Neuronal stem cell (in vitro differentiated cells): ENCODE data around the gene SCARF2.
"Not testable (repeated sequence)": the region's sequence is repeated elsewhere in the genome, so short reads cannot be mapped to it uniquely, and the experiment has no call there.

Experiments
- DNase-seq: peaks from one replicate; pipeline ENCODE4 v3.0.0-alpha.2; 2013; ENCODE audit warnings: low spot score
- H2AFZ ChIP-seq: one replicate; pipeline ENCODE4 v1.6.1; 2013; ENCODE audit warnings: mild to moderate bottlenecking, low read length, inconsistent platforms
- H2AK5ac ChIP-seq: 2 replicates; pipeline ENCODE4 v1.6.1; 2013; ENCODE audit warnings: low read depth, mild to moderate bottlenecking, inconsistent platforms, low read length, moderate library complexity, mixed read lengths
- H2BK120ac ChIP-seq: 2 replicates; pipeline ENCODE4 v1.6.1; 2013; ENCODE audit warnings: low read depth, mild to moderate bottlenecking, inconsistent platforms, low read length, moderate library complexity, mixed read lengths
- H2BK12ac ChIP-seq: one replicate; pipeline ENCODE4 v1.6.1; 2013; ENCODE audit warnings: low read length, inconsistent platforms
- H2BK15ac ChIP-seq: 2 replicates; pipeline ENCODE4 v1.6.1; 2013; ENCODE audit warnings: mild to moderate bottlenecking, low read length, inconsistent platforms, mixed read lengths
- H2BK5ac ChIP-seq: one replicate; pipeline ENCODE4 v1.6.1; 2013; ENCODE audit warnings: inconsistent platforms, mild to moderate bottlenecking, low read length, moderate library complexity
- H3K14ac ChIP-seq: one replicate; pipeline ENCODE4 v1.6.1; 2013; ENCODE audit warnings: low read length, inconsistent platforms
- H3K18ac ChIP-seq: 2 replicates; pipeline ENCODE4 v1.6.1; 2013; ENCODE audit warnings: low read length, inconsistent platforms
- H3K23ac ChIP-seq: 2 replicates; pipeline ENCODE4 v1.6.1; 2013; ENCODE audit warnings: low read depth, mild to moderate bottlenecking, mixed read lengths, low read length, inconsistent platforms; ENCODE audit not compliant: poor library complexity
- H3K27ac ChIP-seq: replicated peaks from 3 replicates; pipeline ENCODE4 v1.5.1; 2013; ENCODE audit warnings: low read length, inconsistent platforms
- H3K27me3 ChIP-seq, 3 experiments: 2 replicates each; pipeline ENCODE4 v1.6.1; 2013; ENCODE audit warnings: low read length in 3 of 3, mild to moderate bottlenecking in 2 of 3, inconsistent platforms in 1 of 3, low read depth in 1 of 3, mixed read lengths in 1 of 3, moderate library complexity in 1 of 3; ENCODE audit not compliant: control insufficient read depth in 3 of 3, insufficient read depth in 3 of 3
- H3K36me3 ChIP-seq, 2 donors: replicated peaks in 1 of 2; 2 replicates each; pipeline ENCODE4 v1.6.1; 2013; ENCODE audit warnings: low read length in 2 of 2; ENCODE audit not compliant: control insufficient read depth in 2 of 2, insufficient read depth in 2 of 2
- H3K4ac ChIP-seq: 2 replicates; pipeline ENCODE4 v1.6.1; 2013; ENCODE audit warnings: inconsistent platforms, mild to moderate bottlenecking, low read length, moderate library complexity
- H3K4me1 ChIP-seq, 2 donors: 1 replicate in 1 of 2; 2 replicates in 1 of 2; pipeline ENCODE4 v1.6.1; 2013; ENCODE audit warnings: low read length in 2 of 2, low read depth in 1 of 2; ENCODE audit not compliant: control insufficient read depth in 2 of 2, insufficient read depth in 1 of 2
- H3K4me2 ChIP-seq: one replicate; pipeline ENCODE4 v1.6.1; 2013; ENCODE audit warnings: mild to moderate bottlenecking, low read length, inconsistent platforms; ENCODE audit not compliant: insufficient read depth, poor library complexity, severe bottlenecking
- H3K4me3 ChIP-seq, 2 donors: 2 replicates each; pipeline ENCODE4 v1.5.1; 2013; ENCODE audit warnings: low read length in 2 of 2, mild to moderate bottlenecking in 2 of 2, inconsistent platforms in 1 of 2, moderate library complexity in 1 of 2
- H3K79me1 ChIP-seq: one replicate; pipeline ENCODE4 v1.6.1; 2013; ENCODE audit warnings: low read depth, mild to moderate bottlenecking, inconsistent platforms, low read length, moderate library complexity
- H3K9ac ChIP-seq: one replicate; pipeline ENCODE4 v1.6.1; 2013; ENCODE audit warnings: mild to moderate bottlenecking, low read depth, low read length, inconsistent platforms; ENCODE audit not compliant: poor library complexity
- H3K9me3 ChIP-seq, 2 donors: replicated peaks in 1 of 2; 2 replicates each; pipeline versions ENCODE3 to v1.6.1; 2013; ENCODE audit warnings: low read length in 2 of 2, mild to moderate bottlenecking in 2 of 2, inconsistent platforms in 1 of 2, low read depth in 1 of 2, mixed read lengths in 1 of 2, moderate library complexity in 1 of 2; ENCODE audit not compliant: control insufficient read depth in 2 of 2, insufficient read depth in 1 of 2
- H4K8ac ChIP-seq: one replicate; pipeline ENCODE4 v1.6.1; 2013; ENCODE audit warnings: low read depth, mild to moderate bottlenecking, inconsistent platforms, low read length, moderate library complexity
- H4K91ac ChIP-seq: one replicate; pipeline ENCODE4 v1.6.1; 2013; ENCODE audit warnings: low read length, low read depth, mild to moderate bottlenecking, inconsistent platforms; ENCODE audit not compliant: poor library complexity
- WGBS, 2 donors: extraction: QIAGEN DNeasy Blood & Tissue Kit; methylation state at CpG; one replicate each; pipeline ENCODE4 v1.1.7; 2013; ENCODE audit warnings: missing lambda C conversion rate in 2 of 2, mixed read lengths in 1 of 2; ENCODE audit not compliant: insufficient read length in 2 of 2, insufficient replicate concordance in 1 of 2; ENCODE audit errors: extremely low coverage in 2 of 2; 5-methylcytosine and 5-hydroxymethylcytosine counted together

The SCARF2 gene

GRCh38 chr22:20470525-20470924 lies 32.9 kb upstream of the SCARF2 start:
- H3K4me1 ChIP-seq, H3K9me3 ChIP-seq, H3K27ac ChIP-seq, H3K4ac ChIP-seq, H3K18ac ChIP-seq, H3K23ac ChIP-seq, H2BK15ac ChIP-seq, H4K8ac ChIP-seq, H2BK5ac ChIP-seq, H3K4me2 ChIP-seq, H3K9ac ChIP-seq, H3K4me3 ChIP-seq, H3K14ac ChIP-seq, H2BK12ac ChIP-seq, H3K79me1 ChIP-seq, H2BK120ac ChIP-seq, H3K27me3 ChIP-seq, H2AK5ac ChIP-seq, H2AFZ ChIP-seq, DNase-seq: not testable (repeated sequence)
- no CpG with 5 or more reads among the region's 2 CpGs for WGBS, 2 donors
- Histone ChIP-seq H3K36me3 (peaks cover 14 to 57% of the 10 kb centered on the region in 2 donors), H4K91ac (peak overlapping the region; percentile 64)

GRCh38 chr22:20469110-20469868 lies 31.7 kb upstream of the SCARF2 start:
- no peak overlapping the region for H3K23ac ChIP-seq
- H2AFZ ChIP-seq, result no peak overlapping the region
- no peak overlapping the region for H4K91ac ChIP-seq
- no peak for DNase-seq
- H3K4me1 ChIP-seq, result peaks cover 0 to under 1% of the 10 kb centered on the region in 2 donors
- no peak overlapping the region for H2BK15ac ChIP-seq
- H3K36me3 ChIP-seq, result peaks cover 24 to 69% of the 10 kb centered on the region in 2 donors
- H3K27ac ChIP-seq, result no peak overlapping the region
- H2BK12ac ChIP-seq, result no peak overlapping the region
- WGBS, 2 donors, result no CpG with 5 or more reads among the region's 6 CpGs
- no peak overlapping the region for H3K14ac ChIP-seq
- H3K9me3 ChIP-seq, result no peaks in the 10 kb centered on the region
- no peak overlapping the region for H2BK120ac ChIP-seq
- no peak overlapping the region for H3K4ac ChIP-seq
- H3K79me1 ChIP-seq, result peaks cover 4% of the 10 kb centered on the region
- H3K4me3 ChIP-seq, result no peak overlapping the region
- no peak overlapping the region for H3K4me2 ChIP-seq
- no peak overlapping the region for H2BK5ac ChIP-seq
- no peak overlapping the region for H4K8ac ChIP-seq
- no peak overlapping the region for H3K18ac ChIP-seq
- H3K27me3 ChIP-seq, result no peaks in the 10 kb centered on the region
- H2AK5ac ChIP-seq, result no peak overlapping the region
- H3K9ac ChIP-seq, result no peak overlapping the region

- no peak overlapping the region for H2BK5ac ChIP-seq
- H3K4me3 ChIP-seq, result no peak overlapping the region
- no CpG with 5 or more reads among the region's 3 CpGs for WGBS, 2 donors
- no peak overlapping the region for H3K9ac ChIP-seq
- no peak overlapping the region for H2AK5ac ChIP-seq
- H3K18ac ChIP-seq, result no peak overlapping the region
- H3K23ac ChIP-seq, result peak overlapping the region; percentile 3
- H3K4ac ChIP-seq, result no peak overlapping the region
- no peaks in the 10 kb centered on the region for H3K9me3 ChIP-seq
- H3K27me3 ChIP-seq, result no peaks in the 10 kb centered on the region
- no peak overlapping the region for H2BK15ac ChIP-seq
- peaks cover 7% of the 10 kb centered on the region for H3K79me1 ChIP-seq
- H4K91ac ChIP-seq, result no peak overlapping the region
- no peak overlapping the region for H4K8ac ChIP-seq
- no peak overlapping the region for H2BK120ac ChIP-seq
- no peak overlapping the region for H3K14ac ChIP-seq
- H3K4me1 ChIP-seq, result peaks cover 0 to 2% of the 10 kb centered on the region in 2 donors
- H3K4me2 ChIP-seq, result no peak overlapping the region
- no peak overlapping the region for H3K27ac ChIP-seq
- H2BK12ac ChIP-seq, result no peak overlapping the region
- peaks cover 31 to 81% of the 10 kb centered on the region in 2 donors for H3K36me3 ChIP-seq
- no peak overlapping the region for H2AFZ ChIP-seq
- DNase-seq, result no peak
Observed at GRCh38 chr22:20466659-20467379, 29.2 kb upstream of the SCARF2 start.

GRCh38 chr22:20465759-20466077 lies 28.1 kb upstream of the SCARF2 start:
- H3K9me3 ChIP-seq, result no peaks in the 10 kb centered on the region
- WGBS, 2 donors, result no CpG with 5 or more reads among the region's 5 CpGs
- H2BK5ac ChIP-seq, result no peak overlapping the region
- peaks cover 0 to 3% of the 10 kb centered on the region in 2 donors for H3K4me1 ChIP-seq
- no peak overlapping the region for H3K14ac ChIP-seq
- H2BK120ac ChIP-seq, result no peak overlapping the region
- H2BK12ac ChIP-seq, result no peak overlapping the region
- no peak for DNase-seq
- no peak overlapping the region for H2AFZ ChIP-seq
- H3K27ac ChIP-seq, result no peak overlapping the region
- no peak overlapping the region for H3K4me2 ChIP-seq
- no peak overlapping the region for H2BK15ac ChIP-seq
- H3K4me3 ChIP-seq, result no peak overlapping the region
- no peak overlapping the region for H3K4ac ChIP-seq
- peaks cover 25 to 75% of the 10 kb centered on the region in 2 donors for H3K36me3 ChIP-seq
- peaks cover 7% of the 10 kb centered on the region for H3K79me1 ChIP-seq
- H2AK5ac ChIP-seq, result no peak overlapping the region
- H3K27me3 ChIP-seq, result no peaks in the 10 kb centered on the region
- H3K23ac ChIP-seq, result no peak overlapping the region
- H4K91ac ChIP-seq, result no peak overlapping the region
- H3K9ac ChIP-seq, result no peak overlapping the region
- H3K18ac ChIP-seq, result no peak overlapping the region
- H4K8ac ChIP-seq, result no peak overlapping the region
